H7 (cell line): Measurements from ENCODE around the gene CFAP119. TPM values are rescaled to one million over a fixed set of nuclear protein-coding genes. Genes with fewer than 3 reads are reported as not detected.

ENCODE experiments used
- DNase-seq: peaks from one replicate; pipeline ENCODE4 v3.0.0; 2012
- H3K27me3 ChIP-seq: 2 replicates; pipeline ENCODE4 v1.6.0; 2011; ENCODE audit warnings: mild to moderate bottlenecking, low read length; ENCODE audit not compliant: control insufficient read depth, insufficient read depth
- H3K36me3 ChIP-seq: replicated peaks from 2 replicates; pipeline ENCODE4 v1.5.1; 2011; ENCODE audit warnings: low read length; ENCODE audit not compliant: control insufficient read depth, insufficient read depth
- H3K4me3 ChIP-seq: 2 replicates; pipeline ENCODE4 v1.5.1; 2011; ENCODE audit warnings: low read depth, mild to moderate bottlenecking, control low read depth, low read length, moderate library complexity; ENCODE audit not compliant: insufficient read depth
- total RNA-seq: library from RNA; depleted of rRNA; stranded (reverse); fragments of >200 nt; shearing (Covaris generic); gene quantifications from 2 replicates; pipeline ENCODE4 v1.2.3, GENCODE V29; 2014

The CFAP119 gene
- total RNA-seq, 1 experiment from 2014 or later: 1.5 TPM

DNA sequence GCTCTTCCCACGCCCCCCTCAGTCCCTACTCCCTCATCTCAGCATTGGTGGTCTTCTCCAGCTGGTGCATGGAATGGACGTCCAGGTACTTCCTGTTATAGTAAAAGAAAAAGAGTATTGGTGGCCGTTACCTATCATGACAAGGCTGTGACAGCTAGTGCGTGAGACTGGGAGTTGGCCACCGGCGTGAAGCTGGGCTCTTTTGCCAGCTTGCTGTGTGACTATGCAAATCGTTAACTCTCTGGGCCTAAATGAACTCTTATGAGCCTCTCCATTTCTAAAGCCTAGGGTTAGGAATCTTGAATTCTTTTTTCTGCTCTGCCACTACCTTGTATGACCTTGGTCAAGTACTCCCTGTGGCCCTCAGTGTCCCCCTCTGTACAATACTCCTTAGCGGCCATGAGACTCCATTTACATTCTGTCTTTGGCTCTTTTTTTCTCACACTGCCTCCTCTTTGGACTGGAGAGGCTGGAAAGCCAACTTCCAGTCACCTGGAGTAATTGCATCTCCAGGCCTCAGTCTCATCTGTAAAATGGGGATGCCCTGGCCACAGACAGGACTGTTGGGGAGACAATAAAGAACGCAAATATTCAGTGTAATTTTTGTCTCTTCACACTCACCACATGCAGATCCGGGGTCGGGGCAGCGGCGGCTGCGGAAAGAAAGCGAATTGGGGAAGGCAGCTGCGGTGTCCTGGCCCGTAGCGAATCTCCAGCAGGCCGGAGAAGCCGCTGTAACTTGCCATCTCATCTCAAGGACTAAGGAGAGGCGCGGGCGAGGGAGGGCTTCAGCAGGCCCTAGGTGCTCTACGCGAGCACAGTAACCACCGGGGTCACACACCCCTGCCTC, 1.1 kb downstream of the CFAP119 start:
- Histone ChIP-seq H3K4me3 (peak overlapping the region; percentile 76), H3K27me3 (no peaks in the 10 kb centered on the region), H3K36me3 (peaks cover 23% of the 10 kb centered on the region)
- DNase-seq: no peak

DNA sequence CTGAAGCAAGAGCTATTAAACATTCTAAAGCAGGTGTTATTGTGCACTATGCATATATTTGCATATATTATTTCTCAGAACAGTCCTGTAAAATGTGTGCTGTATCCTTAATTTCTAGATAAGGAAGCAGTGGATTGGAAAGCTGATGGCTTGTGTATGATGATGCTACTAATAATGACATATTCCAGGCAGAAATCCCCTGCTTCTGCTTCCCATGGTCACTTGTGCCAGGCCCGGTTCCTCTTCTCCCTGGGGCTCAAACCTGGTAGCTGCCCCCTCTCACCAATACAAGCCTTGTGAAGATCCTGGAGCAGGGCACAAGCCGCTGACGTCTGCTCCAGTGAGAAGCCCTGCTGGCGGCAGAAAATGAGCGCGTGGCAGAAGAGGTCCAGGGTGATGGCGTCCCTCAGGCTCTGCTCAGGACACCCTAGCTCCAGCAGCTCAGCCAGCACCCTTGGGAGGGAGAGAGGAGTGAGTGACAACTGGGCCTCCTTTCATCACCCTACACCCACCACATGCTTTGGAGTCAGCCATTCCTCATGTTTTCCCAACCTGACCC, 1.8 kb downstream of the CFAP119 start:
- no peak overlapping the region for H3K4me3 ChIP-seq
- no peaks in the 10 kb centered on the region for H3K27me3 ChIP-seq
- no peak for DNase-seq
- H3K36me3 ChIP-seq: peaks cover 18% of the 10 kb centered on the region

DNA sequence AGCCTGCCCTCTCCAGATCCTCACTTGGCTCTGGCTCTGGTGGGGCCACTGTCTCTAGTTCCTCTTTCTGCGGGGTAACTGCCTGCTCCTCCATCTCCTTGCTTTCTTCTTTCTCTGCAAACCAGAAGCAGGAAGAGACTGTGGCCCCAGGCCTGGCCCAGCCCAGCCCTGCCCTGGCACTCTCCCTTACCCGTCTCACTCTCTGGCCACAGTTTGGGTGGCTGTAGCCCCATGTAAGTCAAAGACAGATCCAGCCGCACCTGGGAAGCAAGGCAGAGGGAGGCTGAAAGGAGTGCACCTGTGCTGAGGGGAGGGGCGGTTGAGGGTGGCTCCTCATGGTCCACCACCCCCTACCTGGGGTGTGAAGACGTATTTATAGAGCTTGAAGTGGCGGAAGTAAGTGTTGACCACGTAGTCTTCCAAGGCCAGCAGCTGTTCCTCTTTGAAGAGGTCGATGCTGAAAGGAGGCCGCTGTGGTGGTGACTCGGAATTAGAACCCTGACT, 2.8 kb downstream of the CFAP119 start:
- no peak for DNase-seq
- H3K4me3 ChIP-seq: no peak overlapping the region
- H3K27me3 ChIP-seq: no peaks in the 10 kb centered on the region
- peaks cover 12% of the 10 kb centered on the region for H3K36me3 ChIP-seq

- Histone ChIP-seq H3K4me3 (no peak overlapping the region), H3K27me3 (no peaks in the 10 kb centered on the region), H3K36me3 (peaks cover 12% of the 10 kb centered on the region)
- no peak for DNase-seq
Observed at GRCh38 chr16:30757316-30757715, 4.5 kb downstream of the CFAP119 start.

DNA sequence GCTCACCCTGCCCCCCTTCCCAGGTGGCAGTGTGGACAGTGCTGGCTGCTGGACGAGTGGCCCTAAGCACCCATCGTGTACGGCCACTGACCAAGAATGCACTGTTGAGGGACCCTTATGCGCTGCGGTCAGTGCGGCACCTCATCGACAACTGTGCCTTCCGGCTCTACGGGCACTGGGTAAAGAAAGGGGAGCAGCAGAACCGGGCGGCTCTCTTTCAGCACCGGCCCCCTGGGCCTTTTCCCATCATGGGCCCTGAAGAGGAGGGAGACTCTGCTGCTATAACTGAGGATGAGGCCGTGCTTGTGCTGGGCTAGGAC, 5.1 kb downstream of the CFAP119 start:
- DNase-seq: no peak
- Histone ChIP-seq H3K27me3 (no peaks in the 10 kb centered on the region), H3K36me3 (peaks cover 12% of the 10 kb centered on the region), H3K4me3 (no peak overlapping the region)

DNA sequence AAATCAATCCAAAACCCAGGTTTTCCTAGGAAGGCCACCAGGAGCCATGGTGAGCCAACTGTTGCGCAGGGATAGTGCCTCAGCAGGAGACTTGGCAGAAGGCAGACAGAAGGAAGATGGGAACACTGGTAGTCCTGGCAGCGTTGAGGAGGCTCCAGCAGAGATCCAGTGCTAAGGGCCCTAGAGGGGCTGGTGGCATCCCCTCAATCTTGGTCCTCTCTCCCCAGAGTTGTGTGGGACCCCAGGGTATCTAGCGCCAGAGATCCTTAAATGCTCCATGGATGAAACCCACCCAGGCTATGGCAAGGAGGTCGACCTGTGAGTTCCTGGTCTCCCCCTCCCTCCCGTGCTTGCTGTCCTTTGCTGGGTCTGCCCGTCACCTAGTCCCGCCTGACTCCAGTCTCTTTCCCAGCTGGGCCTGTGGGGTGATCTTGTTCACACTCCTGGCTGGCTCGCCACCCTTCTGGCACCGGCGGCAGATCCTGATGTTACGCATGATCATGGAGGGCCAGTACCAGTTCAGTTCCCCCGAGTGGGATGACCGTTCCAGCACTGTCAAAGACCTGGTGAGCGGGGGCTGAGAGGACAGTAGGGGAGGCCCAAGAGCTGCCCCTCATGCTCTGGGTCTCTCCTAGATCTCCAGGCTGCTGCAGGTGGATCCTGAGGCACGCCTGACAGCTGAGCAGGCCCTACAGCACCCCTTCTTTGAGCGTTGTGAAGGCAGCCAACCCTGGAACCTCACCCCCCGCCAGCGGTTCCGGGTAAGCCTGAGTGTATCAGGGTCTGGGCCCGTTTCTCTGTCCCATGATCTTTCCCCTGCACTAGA, 5.7 kb downstream of the CFAP119 start:
- DNase-seq: no peak
- Histone ChIP-seq H3K27me3 (no peaks in the 10 kb centered on the region), H3K4me3 (no peak overlapping the region), H3K36me3 (peaks cover 15% of the 10 kb centered on the region)

DNA sequence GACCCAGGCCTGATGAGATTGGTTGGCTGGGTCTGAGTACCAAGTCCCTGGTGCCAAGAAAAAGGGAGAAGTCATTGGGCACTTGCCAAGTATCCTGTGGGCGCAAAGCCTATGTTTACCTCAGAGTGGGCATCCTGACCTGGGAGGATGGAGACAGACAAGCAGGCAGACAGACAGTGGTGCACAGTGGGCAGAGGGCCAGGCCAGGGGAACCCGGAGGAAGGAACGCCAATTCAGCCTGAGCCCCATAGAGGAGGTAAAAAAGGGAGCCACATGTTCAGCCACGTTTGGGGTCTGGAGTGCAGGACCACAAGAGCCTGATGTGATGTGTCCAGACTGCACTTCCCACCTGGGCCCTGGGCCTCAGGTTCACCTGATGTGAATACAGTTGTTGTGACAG, 8.3 kb downstream of the CFAP119 start:
- H3K36me3 ChIP-seq: peaks cover 18% of the 10 kb centered on the region
- no peaks in the 10 kb centered on the region for H3K27me3 ChIP-seq
- no peak for DNase-seq
- H3K4me3 ChIP-seq: no peak overlapping the region

DNA sequence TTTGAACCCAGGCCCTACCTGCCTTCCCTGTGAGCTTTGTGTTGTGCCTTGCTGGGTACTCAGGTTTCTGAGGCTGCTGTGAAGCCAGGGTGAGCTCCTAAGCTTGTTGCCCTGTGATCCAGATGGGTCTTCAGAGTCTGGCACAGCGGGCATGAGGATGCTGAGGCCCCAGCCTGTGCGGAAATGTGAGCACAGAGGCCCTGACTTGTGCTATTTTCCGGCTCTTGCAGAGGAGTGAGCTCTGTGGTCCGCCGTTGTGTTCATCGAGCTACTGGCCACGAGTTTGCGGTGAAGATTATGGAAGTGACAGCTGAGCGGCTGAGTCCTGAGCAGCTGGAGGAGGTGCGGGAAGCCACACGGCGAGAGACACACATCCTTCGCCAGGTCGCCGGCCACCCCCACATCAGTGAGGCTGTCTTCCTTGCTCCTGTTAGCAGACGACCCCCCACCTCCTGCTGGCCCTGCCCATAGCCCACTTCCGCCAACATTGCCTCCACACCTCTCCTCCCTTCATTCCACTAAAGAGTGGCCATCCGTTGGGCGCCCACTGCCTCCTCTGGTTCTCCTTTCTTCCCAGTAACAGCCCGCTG, 10.9 kb downstream of the CFAP119 start:
- Histone ChIP-seq H3K4me3 (no peak overlapping the region), H3K36me3 (peaks cover 18% of the 10 kb centered on the region), H3K27me3 (no peaks in the 10 kb centered on the region)
- no peak for DNase-seq

- H3K36me3 ChIP-seq: peaks cover 18% of the 10 kb centered on the region
Observed at GRCh38 chr16:30750201-30750600, 11.7 kb downstream of the CFAP119 start.

GRCh38 chr16:30748634-30749445, 13.0 kb downstream of the CFAP119 start:
- Histone ChIP-seq H3K4me3 (peak overlapping the region; percentile 72), H3K36me3 (peaks cover 12% of the 10 kb centered on the region), H3K27me3 (no peaks in the 10 kb centered on the region)
- DNase-seq: no peak

More at GRCh38 chr16:30750201-30750600, 11.7 kb downstream of the CFAP119 start:
- DNase-seq: no peak
- Histone ChIP-seq H3K27me3 (no peaks in the 10 kb centered on the region), H3K4me3 (no peak overlapping the region)

DNA sequence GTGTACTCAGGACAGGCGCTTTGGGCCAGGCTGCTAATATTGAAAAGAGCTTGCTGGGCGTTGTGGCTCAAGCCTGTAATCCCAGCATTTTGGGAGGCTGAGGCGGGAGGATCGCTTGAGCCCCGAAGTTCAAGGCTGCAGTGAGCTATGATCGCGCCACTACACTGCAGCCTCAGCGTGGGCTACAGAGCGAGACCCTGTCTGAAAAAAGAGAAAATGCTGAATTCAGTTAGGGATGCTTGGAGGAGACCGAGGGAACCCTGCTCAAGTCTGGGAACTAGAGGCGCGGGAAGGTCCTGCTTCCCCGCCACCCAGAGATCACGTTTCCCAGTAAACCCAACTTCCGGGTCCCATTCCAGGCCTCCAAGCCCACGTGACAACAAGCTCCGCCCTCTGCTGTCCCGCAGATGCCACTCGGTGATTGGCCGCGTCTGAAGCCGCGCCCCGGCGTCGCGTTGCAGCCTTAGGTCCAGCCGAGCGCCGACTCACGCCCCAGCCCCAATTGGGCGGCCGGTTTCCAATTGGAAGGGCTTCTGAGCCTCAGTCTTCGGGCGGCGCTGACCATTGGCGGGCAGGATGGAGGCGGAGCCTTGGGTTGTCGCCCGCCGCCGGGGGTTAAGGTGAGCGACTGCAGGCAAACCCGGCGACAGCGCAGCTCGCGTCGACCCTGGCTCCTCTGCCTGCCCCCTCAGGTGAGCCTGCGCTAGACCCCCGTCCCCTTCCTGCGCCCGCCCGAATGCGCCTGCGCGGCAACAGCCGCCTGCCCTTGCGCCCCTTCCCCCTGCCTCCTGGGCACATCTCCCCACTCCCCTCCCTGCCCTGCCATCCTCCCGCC, 13.8 kb downstream of the CFAP119 start, which contains the start of gene PHKG2:
PHKG2 (plus strand) TSS at position 627 of the 835 bp plus-strand sequence. CDS start 396 bp downstream, outside the sequence.
- Histone ChIP-seq H3K4me3 (peak within 1 kb of the TSS; percentile 72), H3K36me3 (peaks cover 6% of the 10 kb centered on the region), H3K27me3 (no peaks in the 10 kb centered on the region)
- peak; percentile 99 for DNase-seq

GRCh38 chr16:30747331-30747730, 14.5 kb downstream of the CFAP119 start:
- no peak for DNase-seq
- H3K27me3 ChIP-seq: no peaks in the 10 kb centered on the region
- peaks cover 6% of the 10 kb centered on the region for H3K36me3 ChIP-seq
- H3K4me3 ChIP-seq: no peak overlapping the region

DNA sequence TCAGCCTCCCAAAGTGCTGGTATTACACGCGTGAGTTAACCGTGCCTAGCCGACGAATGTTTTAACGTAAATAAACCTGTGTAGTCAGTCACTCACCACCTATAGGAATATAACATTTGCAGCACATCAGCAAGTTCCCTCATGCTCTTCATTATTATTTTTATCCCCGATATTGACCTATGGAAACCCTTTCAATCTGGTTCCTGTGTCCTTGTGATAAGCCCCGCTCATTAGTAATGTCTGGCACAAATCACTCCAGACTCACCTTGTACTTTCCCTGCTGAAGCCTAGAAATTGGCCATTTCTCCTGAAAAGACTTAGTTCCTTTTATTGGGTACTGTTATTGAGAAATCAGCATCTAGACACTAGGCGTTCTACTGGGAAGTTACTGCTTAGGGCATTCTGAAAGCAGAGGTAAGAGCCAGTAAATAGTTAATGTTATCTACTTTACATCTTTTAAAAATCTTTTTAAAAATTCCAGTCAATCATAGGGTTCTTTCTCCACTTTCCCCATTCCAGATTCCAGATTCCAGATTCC, 15.2 kb downstream of the CFAP119 start:
- Histone ChIP-seq H3K27me3 (no peaks in the 10 kb centered on the region), H3K36me3 (peaks cover 6% of the 10 kb centered on the region), H3K4me3 (no peak overlapping the region)
- DNase-seq: no peak
